HG02973 (cell line): ENCODE results near the gene PASK.

ENCODE experiments used
- ATAC-seq: cut with Tn5 transposase; IDR thresholded peaks from one replicate; pipeline ENCODE4 v1.9.1; 2021; ENCODE audit warnings: moderate library complexity; ENCODE audit not compliant: unreplicated experiment

PASK gene

DNA sequence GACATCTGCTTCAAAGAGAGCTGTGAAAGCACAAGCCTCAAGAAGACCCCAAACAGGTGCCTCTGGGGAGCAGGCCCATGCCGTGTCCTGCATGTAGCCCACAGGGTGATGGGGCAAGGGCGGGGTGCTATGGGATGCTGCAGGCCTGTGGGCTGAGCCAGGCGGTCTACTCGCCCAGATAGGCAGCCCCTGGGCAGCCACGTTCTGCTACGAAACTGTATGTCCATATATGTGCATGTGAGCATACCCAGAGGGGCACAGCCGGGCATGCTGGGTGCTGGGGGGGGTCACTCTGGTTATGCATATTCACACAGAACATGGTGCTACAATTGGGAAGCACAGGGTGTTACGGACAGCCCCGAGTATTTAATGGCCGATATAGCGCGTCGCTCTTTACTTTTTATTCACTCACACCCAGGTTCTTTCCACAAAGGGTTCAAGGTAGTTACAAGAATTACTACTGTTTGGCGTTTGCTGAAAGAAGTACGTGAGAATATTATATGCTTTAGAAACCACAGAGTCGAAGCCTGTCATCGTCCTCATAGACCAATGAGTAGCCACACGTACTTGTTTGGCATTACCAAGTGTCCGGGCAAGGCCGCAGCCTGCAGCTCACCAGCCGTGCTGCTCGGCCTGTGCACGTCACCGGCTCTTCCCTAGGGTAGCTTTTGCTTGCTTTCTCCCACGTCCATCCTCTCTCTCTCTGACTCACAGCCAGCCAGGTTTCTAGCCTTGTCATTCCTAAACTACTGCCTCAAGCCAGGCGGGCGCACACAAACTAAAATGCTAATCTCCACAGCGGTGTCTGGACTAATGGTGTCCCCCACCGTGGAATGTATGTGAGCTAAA lies 61.6 kb downstream of the PASK start:
- ATAC-seq, result no peak

DNA sequence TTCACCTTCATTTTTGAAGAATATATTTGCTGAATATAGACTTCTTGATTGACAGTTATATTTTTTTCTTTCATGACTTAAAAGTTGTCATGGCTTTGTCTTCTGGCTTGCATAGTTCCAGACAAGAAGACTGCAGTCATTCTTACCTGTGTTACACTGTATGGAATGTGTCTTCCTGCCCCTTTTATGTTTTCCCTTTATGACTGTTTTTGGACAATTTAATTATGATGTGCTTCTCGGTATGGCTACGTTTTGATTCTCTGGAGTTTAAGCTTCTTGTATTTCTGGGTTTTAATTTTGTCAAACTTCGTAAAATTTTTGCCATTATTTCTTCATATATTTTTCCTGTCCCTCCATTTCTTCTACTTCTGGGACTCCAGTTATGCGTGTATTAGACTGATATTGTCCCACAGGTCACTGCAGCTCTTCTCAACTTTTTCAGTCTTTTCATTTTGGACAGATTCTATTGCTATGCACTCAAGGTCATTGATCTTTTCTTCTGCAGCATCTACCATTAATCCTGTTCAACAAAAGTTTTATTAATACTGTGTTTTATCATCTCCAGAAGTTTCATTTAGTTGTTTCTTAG lies 64.3 kb downstream of the PASK start:
- ATAC-seq, result no peak

DNA sequence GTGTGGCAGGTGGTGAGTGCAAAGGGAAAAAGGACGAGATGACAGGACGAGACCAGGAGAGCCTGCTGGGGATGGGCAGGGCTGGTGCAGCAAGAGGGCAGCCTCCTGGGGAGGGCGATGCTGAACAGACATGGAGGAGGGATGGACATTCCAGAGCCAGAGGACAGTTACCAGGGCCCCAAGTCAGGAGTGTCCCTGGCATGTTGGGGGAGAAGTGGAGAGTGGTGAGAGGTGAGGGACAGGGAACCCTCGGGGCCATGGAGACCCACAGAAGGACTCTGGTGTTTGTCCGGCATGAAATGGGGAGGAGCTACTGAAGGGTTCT lies 66.2 kb downstream of the PASK start:
- ATAC-seq, result no peak

DNA sequence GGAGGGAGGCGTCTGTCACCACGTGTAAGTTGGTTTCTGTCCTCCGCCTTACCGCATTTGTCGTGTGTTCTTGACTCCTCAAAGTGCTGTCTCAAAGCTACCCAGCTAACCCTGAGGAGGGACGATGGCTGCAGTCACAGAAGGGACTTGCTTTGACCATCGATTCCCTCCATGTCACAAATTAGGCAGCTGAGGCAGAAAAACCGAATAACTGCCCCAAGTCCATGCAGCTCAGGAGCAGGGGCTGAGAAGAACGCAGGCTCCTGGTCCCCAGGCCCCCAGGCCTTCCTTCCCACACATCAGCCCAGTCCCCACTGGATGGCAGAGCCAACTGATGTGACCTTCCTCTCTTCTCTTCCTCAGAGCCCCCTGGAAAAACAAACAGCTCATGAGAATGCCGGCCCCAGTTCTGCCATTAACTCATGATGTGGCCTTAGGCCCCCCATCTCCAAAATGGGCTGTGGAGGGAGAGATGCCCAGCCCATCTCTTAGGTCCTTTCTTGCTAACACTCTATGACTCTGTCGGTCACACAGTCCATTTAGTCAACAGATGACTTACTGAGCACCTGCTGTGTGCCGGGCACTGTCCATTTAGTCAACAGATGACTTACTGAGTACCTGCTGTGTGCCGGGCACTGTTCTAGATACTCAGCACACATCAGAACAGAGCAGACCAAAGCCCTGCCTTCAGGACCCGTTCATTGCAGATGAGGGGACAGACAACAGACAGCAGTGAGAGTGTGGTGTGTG lies 66.8 kb downstream of the PASK start:
- ATAC-seq, result no peak

DNA sequence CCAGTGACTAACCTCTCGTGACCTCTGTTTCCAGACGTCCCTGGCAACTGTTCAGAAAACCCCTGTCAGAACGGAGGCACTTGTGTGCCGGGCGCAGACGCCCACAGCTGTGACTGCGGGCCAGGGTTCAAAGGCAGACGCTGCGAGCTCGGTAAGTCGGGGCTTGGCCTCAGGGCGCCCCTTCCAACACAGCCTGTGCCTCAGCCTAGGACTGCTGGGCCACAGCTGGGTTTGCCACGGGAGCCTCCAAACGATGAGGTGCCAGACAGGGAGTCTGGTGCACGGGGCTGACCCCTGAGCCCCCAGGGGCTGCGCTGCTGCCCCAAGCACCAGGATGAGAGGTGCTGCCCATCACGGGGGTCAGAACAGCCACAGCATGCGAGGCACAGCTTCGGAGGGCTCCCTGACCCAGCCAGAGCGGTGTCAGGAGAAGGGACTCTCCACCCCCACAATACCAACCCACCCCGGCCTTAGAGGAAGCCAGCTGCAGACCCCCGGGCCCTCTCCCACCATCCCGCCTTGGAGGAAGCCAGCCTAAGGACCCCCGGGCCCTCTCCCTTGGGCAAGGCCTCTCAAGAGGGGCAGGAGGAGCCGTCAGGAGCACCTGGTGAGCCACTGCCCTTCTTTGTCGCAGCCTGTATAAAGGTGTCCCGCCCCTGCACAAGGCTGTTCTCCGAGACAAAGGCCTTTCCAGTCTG lies 67.5 kb downstream of the PASK start:
- no peak for ATAC-seq

DNA sequence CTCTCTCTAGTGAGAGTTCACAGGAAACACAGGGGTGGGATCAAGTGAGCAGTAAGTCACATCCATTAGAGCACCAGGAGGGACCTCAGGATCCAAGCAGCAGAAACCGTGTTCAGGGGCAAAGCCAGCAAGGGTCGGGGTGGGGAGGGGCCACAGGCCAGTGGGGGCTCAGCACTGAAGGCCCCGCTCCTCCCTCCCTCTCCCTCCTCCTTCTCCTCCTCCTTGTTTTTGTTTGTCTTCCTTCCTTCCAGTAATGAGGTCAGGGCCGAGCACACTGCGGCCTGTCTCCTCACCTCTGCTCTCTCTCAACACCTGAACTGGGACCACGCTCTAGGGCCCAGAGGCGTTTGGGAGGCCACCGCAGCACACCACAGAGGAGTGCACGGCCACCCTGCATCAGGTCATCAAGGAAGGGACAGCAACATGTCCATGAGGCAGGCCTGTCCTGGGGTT lies 68.1 kb downstream of the PASK start:
- ATAC-seq, result no peak

DNA sequence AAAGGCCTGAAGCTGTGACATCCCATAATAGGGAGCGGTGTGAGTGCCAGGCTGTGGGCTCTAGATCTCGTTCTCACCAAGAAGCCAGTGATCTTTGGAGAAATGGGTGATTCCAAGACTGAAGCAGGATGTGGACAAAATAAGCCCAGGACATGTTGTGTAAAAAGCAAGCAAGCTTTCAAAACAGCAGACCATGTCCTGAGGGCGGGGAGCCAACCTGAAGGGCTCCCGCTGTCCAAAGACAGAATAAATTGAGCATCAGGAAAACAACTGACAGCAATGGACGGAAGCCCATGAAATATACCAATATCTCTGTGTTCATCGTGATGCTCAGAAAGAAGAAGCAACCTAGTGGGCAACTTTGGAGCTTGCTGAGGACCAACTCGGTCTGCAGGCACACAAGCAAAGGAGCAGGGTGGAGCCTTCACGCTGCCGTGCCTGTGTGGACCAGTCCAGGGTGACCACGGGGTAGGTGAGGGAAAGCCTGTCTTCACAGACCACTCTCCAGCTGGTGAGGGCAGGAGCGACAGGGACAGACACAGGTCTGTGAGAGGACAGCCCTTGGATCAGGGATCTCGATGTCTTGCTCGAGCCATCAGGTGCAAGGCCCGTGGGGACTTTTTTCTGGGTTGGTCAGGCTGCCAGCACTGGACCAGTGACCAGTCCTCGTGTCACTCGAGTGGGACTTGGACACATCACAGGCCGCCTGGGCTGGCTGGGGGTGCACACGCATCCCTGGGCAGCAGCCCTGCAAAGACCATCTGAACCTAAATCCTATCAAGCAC lies 68.7 kb downstream of the PASK start:
- no peak for ATAC-seq

DNA sequence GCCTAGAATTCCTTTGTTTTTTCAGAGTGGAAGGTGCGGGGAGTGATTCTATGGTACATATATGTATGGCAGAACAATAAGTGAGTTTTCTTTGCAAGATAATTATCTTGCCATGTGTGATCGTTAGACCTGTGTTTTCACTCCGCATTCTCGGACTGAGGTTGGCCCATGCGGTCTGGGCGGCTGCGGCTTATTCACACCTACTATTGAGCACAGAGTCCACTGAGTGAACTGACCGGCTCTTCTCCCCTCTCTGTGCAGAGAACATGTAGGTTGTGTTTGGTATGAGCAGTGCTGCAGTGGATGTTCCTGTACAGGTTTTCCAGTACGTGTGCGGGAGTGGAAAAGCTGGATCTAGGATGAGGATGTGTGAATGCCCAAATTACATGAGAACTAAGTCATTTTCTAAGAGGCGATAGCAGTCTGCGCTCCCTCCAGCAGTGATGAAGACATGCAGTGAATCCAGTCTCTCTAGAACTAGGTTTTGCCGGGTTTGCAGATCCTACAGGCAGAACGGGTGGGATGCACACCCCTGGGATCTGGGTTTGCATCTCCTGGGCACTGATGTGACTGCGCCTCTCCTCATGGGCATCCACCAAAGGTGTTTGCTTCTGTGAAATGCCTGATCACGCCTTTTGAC lies 74.3 kb downstream of the PASK start:
- ATAC-seq, result no peak

DNA sequence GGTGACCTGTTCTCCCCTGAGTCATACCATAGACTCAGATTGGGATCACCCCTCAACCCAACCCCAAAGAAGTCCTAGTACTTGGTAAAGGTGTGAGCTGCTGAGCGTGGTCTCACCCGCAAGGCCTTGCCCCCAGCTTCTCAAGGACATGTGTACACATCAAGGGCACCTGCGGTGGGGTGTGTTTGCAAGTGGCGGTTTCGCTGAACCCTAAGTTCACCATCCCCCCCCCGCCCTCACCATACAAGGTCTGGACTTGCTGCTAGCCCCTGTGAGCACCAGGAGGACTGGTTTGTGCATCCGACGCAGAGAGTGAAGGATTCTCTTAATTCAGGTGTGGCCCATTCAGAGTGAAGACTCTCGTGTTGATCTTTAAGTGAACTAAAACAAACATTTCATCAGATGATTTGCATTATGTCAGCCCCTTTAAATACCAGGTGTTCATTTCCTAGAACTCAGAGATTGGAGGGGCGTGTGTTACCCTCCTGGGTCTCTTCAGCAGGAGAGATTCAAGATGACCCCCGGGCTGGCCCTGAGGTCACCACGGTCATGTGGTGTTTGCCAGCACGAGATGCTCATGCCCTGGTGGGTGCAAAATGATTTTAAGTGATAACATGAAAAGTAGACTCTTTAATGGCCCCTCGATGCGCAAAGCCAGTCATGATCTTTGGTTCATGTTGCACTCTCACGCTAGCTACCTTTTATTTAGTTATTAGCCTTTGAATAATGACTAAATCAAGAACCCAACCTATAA lies 75.0 kb downstream of the PASK start:
- ATAC-seq, result no peak

DNA sequence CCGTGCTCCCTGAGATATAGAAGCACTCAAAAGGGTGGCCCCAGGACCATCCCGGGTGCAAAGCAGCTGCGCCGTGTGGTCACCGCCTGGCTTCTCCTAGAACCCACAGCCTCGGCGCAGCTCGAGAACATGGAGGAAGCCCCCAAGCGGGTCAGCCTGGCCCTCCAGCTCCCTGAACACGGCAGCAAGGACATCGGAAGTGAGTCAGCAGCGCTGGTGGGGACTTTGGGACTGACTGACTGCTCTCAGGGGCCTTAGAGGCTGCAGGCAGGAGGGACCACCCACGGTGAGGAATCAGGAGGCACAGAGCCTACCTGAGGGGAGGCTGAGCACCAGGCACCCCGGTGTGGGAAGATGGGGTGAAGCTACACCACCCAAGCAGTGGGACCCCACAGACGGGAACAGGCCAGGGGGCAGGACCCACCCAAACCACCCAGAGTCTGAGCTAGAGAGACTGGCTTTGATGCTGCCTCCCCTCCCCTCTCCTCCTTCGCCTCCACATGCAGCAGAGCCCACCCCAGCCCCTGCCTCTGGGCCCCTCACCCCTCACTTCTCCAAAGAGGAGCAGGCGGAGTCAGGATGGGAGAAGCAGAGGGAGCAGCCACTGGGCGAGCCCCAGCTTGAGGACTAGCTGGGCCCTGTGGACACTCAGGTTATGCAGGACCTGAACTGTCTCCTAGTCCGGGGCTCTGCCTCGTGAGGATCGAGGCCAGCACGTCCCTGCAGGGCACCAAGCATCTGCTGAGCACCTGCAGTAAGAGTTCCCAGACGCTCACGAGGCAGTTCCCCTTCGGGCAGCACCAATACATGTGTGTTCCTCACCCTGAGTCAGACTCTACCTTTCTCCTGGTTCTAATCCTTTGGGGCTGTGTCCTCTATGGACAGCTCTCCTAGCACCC lies 75.9 kb downstream of the PASK start:
- ATAC-seq, result no peak

DNA sequence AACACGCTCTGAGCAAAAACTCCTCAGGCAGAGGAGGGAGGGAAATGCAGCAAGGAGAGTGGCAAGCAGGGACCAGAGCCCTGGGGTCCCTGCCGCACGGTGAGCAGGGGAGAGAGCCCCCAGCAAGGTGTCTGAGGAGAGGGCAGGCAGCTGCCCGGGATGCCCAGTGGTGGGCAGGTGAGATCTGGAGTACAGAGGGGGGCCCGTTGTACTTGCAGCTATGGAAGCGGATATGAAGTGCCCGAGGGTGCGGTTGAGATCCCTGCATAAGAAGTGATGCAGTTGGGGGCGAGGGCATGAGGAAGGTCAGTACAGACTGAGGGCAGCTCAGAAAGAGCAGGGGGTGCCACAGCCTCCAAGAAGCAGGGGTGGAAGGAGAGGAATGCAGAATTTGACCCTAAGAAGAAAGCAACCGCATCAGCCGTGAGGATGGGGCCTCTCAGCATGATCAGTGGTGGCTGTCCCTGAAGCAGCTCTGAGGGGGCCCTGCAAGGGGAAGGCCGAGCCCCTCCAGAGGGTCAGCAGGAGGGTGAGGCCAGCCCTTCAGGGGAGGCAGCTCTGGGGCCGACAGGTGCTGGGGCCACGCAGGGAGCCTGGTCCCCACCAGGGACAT lies 76.6 kb downstream of the PASK start:
- ATAC-seq, result no peak

DNA sequence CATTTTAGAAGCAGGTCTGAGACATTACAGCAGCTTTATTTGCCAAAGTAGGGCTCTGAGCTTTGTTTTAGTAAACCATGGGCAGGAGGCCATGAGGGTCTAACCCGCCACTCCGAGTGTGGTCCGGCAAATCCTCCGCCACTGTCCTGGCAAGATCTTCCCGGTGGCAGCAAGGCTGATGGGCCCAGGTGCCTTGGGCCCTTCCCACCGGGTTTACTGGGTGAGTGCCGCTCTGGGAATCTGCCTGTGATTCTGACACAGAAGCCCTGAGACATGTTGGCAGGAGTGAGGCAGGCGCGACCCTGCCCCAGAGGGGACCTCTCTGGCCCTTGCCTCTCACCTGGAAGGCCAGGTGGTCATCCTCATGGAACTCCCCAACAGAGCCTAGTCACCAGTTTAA lies 77.1 kb downstream of the PASK start:
- ATAC-seq, result no peak

DNA sequence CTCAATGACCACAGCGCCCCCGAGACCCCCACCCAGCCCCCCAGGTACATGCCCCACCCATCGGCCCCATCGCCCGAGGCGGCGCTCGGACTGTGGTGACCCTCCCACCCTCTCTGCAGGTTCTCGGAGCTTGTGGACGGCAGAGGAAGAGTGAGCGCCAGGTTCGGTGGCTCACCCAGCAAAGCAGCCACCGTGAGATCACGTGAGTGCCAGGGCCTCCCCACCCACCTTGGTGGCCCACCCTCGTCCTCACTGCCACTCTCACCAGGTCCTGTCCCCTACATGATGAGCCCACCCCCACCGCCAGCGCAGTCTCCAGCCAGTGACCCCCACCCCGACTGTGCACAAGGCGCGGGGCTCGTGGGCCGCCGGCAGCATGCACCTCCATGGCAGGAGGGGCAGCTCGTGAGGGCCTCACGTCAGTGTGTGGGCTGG lies 77.6 kb downstream of the PASK start:
- ATAC-seq, result no peak

DNA sequence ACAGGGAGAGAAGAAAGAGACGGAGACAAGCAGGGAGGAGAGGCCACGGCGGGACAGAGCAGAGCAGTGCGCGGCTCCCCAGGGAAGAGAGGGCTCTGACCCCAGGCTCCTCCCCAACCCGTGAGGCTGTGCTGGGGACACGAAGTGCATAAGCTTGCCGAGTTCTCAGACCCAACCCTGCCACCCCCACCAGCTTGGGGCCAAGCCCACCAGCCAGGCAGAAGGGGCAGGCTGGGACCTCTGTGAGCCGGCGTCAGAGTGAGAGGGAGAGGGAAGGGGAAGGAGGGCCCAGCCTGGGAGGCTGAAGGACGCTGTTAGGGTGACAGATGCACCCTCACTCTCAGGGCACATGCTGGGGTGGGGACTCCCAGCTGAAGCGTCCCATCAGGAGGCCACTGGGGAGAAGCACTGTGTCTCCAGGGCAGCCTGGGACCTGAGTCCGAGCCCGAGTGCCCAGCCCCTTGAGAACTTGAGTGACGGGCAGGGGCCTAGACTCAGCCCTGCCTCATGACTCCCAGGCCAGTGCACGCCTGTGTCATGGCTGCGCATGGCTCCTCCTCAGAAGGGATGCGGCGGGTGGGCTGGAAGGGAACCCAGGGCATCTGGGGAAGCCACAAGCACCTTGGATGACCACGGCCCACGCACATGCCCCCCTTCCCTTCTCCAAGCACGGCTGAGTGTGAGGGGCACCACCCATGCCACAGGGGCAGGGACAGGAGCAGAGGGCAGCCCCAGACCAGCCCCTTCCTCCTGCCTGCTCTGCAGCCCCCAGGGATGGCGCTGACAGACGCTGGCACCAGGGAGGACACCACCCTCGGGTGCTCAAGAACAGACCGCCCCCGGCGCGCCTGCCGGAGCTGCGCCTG lies 78.2 kb downstream of the PASK start:
- ATAC-seq, result no peak

DNA sequence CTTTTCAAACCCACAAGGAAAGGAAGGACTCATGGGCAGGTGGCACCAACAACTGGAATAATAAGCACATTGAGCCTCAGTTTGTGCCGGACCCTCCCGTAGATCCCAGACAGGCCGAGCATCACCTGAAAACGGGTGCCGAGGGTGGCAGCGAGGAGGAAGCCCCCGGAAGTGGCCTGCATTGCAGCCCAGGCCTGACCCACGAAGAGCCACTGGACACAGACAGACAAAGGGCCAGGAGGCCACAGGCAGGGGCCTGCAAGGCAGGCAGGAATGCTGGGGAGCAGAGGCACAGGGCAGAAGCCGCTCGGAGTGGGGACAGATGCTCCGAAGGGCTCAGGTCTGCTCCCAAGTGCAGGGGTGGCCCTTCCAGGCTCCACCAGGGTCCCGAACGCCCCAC lies 78.9 kb downstream of the PASK start:
- ATAC-seq, result no peak

DNA sequence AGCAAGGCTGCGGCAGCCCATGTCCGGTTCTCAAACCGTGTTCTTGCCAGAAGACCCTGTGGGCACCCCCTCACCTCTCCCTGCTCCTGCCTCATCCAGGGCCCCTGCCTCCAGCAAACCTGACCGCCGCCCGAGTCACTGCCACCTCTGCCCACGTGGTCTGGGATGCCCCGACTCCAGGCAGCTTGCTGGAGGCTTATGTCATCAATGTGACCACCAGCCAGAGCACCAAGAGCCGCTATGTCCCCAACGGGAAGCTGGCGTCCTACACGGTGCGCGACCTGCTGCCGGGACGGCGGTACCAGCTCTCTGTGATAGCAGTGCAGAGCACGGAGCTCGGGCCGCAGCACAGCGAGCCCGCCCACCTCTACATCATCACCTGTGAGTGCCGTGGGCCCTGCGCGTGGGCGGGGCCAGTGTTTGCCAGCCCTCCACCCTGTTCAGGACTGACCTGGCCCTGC lies 79.4 kb downstream of the PASK start:
- ATAC-seq, result no peak
